GM23338 (cell line): ENCODE data around the gene TRIM28. TPM values are rescaled to one million over a fixed set of nuclear protein-coding genes. Genes with fewer than 3 reads are reported as not detected.

Experiments
- EZH2phosphoT487 ChIP-seq: fragments of 200-600 bp; sonication (generic); IDR thresholded peaks from one replicate; pipeline ENCODE4 v1.8.1; 2018; ENCODE audit warnings: antibody characterized with exemption; ENCODE audit not compliant: unreplicated experiment
- REST ChIP-seq: IDR thresholded peaks from one replicate; pipeline ENCODE4 v1.6.1; 2018; ENCODE audit warnings: antibody characterized with exemption; ENCODE audit not compliant: unreplicated experiment
- ZNF462 ChIP-seq: fragments of 250-450 bp; sonication (Bioruptor Pico); IDR thresholded peaks from 2 replicates; pipeline ENCODE4 v1.5.0; 2020; ENCODE audit warnings: mild to moderate bottlenecking, moderate library complexity
- polyA plus RNA-seq: library from polyadenylated mRNA; unstranded; fragments of >200 nt; fragmentation: Nextera tagmentation; extraction: Ambion mirVana; gene quantifications from 2 replicates; pipeline ENCODE4 v1.2.1, GENCODE V29; 2016
- total RNA-seq: library from RNA; depleted of rRNA; stranded (reverse); fragments of >200 nt; shearing (Covaris generic); gene quantifications from 2 replicates; pipeline ENCODE4 v1.2.3, GENCODE V29; 2014

TRIM28 gene
- total and polyA plus RNA-seq, 2 experiments from 2014 or later: 920 to 1,430 TPM

- TF ChIP-seq ZNF462: no peak
- no peak for TF ChIP-seq EZH2phosphoT487
- no peak for TF ChIP-seq REST
These were observed 11.6 kb downstream of the TRIM28 start (continued) for GRCh38 chr19:58555369-58555885.
